ENCODE measurements around the gene IL18BP. TPM values are rescaled to one million over a fixed set of nuclear protein-coding genes. Genes with fewer than 3 reads are reported as not detected.

Gene IL18BP
- total RNA-seq, 1 experiment from 2014 or later = 12.4 TPM

DNA sequence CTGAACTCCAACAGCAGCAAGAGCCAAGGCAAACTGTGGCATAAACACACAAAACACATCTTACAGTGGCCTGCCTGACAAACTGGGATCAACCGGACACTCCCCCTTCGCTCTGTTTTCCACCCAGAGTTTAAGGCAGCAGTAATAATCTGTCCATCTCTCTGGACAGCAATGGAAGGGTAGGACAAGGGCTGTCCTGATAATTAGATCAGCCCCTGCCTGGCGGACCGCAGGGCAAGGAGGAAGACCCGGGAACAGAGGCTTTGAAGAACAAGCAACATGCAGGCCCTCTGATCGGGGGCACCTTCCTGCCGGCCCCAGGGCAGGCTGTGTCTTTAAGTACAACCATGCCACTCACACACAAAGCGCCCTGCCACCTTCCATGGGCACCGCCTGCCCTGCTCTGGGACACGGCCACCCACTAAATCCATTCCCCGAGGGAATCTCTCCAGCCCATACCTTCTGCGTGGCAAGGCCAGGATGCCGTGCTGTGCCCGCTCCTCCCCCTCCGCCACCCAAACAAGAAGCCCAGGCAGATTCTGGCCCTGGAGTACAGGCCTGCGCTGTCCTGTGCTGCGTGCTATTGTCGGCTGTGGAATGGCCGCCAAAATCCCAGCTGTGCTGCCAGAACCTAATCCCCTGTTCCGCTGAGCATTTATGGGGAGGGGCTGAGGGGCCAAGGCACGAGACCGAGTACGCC lies 42.8 kb downstream of the IL18BP start:
- peaks cover 8% of the 10 kb centered on the region for H3K36me3 Mint-ChIP-seq (ENCODE audit: insufficient read depth, unreplicated experiment)
- intact Hi-C loops (cut with micrococcal nuclease; ENCODE audit: unreplicated experiment) = loop anchor here (5.0 kb wide), 1 partner anchor 36 kb away; no protein-coding TSS in a partner anchor

DNA sequence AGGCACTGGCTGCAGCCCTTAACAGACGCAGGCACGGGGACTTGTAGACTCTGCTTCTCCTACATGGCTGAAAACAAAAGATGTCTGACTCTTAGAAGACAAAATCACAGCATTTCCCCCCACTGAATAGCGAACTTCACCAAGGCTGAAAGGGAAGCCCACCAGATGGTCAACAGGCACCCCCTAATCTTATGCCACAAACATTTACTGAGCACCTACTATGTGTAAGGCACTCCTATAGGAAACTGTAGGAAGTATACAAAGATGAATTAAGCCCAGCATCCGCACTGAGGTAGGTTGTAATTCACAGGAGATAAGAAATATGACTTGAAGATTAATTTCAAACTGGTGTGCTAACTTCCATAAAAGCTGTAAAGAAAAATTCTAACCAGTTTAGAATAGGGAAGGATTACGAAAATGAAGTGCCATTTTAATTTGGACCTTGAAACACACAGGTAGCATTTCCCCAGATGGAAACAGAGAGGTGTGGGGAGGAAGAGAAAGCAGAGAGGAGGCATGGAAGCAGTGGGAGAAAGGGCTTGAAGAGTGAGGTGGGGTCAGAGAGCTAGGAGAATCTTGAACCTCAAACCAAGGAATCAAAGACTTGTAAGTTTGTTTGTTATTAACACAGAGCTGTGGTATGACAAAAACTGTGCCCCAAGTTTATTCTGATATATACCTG lies 43.5 kb downstream of the IL18BP start:
- TF ChIP-seq CTCF (IDR thresholded peaks at IDR 0.05; ENCODE audit: unreplicated experiment) = no peak
- DNase-seq = no peak
- CTCF ChIA-PET = no interaction called here
- no peak overlapping the region for H3K4me3 Mint-ChIP-seq (ENCODE audit: low read depth, unreplicated experiment)
- H3K9me3 Mint-ChIP-seq (ENCODE audit: low read depth, unreplicated experiment) = no peaks in the 10 kb centered on the region
- peaks cover 8% of the 10 kb centered on the region for H3K36me3 Mint-ChIP-seq (ENCODE audit: insufficient read depth, unreplicated experiment)
- intact Hi-C loops (cut with micrococcal nuclease; ENCODE audit: unreplicated experiment) = loop anchor here (5.0 kb wide), 1 partner anchor 35 kb away; no protein-coding TSS in a partner anchor
- H3K27me3 Mint-ChIP-seq (ENCODE audit: unreplicated experiment) = no peaks in the 10 kb centered on the region
- H3K27ac Mint-ChIP-seq (ENCODE audit: unreplicated experiment) = no peak overlapping the region
- peaks cover 19% of the 10 kb centered on the region for H3K4me1 Mint-ChIP-seq (ENCODE audit: low read depth, unreplicated experiment)
- BruUV-seq (replicated peaks) = no TSS peak

More for the DNA sequence above, 42.8 kb downstream of the IL18BP start:
- TF ChIP-seq CTCF (IDR thresholded peaks at IDR 0.05; ENCODE audit: unreplicated experiment) = no peak
- peak; percentile 56 for DNase-seq
- H3K4me3 Mint-ChIP-seq (ENCODE audit: low read depth, unreplicated experiment) = no peak overlapping the region
- peaks cover 25% of the 10 kb centered on the region for H3K4me1 Mint-ChIP-seq (ENCODE audit: low read depth, unreplicated experiment)
- no peaks in the 10 kb centered on the region for H3K9me3 Mint-ChIP-seq (ENCODE audit: low read depth, unreplicated experiment)
- CTCF ChIA-PET = interaction anchor here (1.4 to 1.8 kb wide), 2 partner anchors 16 to 25 kb away, joined by 5 to 14 read pairs; no protein-coding TSS in a partner anchor
- no peak overlapping the region for H3K27ac Mint-ChIP-seq (ENCODE audit: unreplicated experiment)
- BruUV-seq (replicated peaks) = no TSS peak
- H3K27me3 Mint-ChIP-seq (ENCODE audit: unreplicated experiment) = no peaks in the 10 kb centered on the region

- H3K27me3 Mint-ChIP-seq (ENCODE audit: unreplicated experiment) = no peaks in the 10 kb centered on the region
- H3K27ac Mint-ChIP-seq (ENCODE audit: unreplicated experiment) = no peak overlapping the region
- CTCF ChIA-PET = no interaction called here
- intact Hi-C loops (cut with micrococcal nuclease; ENCODE audit: unreplicated experiment) = no loop called here
- TF ChIP-seq CTCF (IDR thresholded peaks at IDR 0.05; ENCODE audit: unreplicated experiment) = no peak
- no TSS peak for BruUV-seq (replicated peaks)
- no peak overlapping the region for H3K4me3 Mint-ChIP-seq (ENCODE audit: low read depth, unreplicated experiment)
- DNase-seq = no peak
- no peaks in the 10 kb centered on the region for H3K36me3 Mint-ChIP-seq (ENCODE audit: insufficient read depth, unreplicated experiment)
- H3K4me1 Mint-ChIP-seq (ENCODE audit: low read depth, unreplicated experiment) = peaks cover 19% of the 10 kb centered on the region
- no peaks in the 10 kb centered on the region for H3K9me3 Mint-ChIP-seq (ENCODE audit: low read depth, unreplicated experiment)
These were observed 47.1 kb downstream of the IL18BP start for GRCh38 chr11:72045849-72046248.

DNA sequence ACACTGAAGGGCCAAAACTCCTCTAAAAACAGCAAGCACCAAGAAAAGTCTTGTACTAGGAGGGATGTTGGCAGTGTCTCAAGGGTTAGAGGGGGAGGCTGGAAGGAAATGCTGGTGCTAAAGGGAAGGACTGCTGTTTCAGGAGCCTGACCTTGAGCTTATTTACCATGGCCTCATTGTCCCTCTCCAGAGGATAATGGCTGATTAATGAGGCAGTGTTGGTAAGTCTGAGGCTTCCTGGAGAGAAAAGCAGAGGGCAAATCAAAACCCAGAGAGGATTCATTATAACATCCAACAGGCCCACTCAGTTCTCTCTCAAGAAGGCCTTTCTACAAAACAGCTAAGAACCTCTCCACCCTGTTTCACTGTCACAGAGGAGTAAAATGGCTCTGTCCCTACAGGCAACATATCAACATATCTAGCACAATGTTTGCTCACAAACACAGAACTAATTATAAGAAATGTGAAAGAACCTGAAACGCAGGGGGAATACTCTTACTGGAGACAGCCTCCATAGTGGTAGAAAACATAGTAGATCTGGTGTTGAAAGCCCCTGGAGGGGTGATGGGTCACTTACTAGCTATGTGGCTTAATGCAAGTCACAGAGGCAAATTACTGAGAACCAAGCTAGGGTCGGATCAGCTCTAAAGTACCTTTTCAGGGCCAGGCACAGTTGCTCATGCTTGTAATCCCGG lies 50.2 kb downstream of the IL18BP start:
- no peaks in the 10 kb centered on the region for H3K27me3 Mint-ChIP-seq (ENCODE audit: unreplicated experiment)
- BruUV-seq (replicated peaks) = no TSS peak

More for the DNA sequence above, 50.2 kb downstream of the IL18BP start:
- no peaks in the 10 kb centered on the region for H3K9me3 Mint-ChIP-seq (ENCODE audit: low read depth, unreplicated experiment)
- no peaks in the 10 kb centered on the region for H3K36me3 Mint-ChIP-seq (ENCODE audit: insufficient read depth, unreplicated experiment)
- no peak overlapping the region for H3K27ac Mint-ChIP-seq (ENCODE audit: unreplicated experiment)
- intact Hi-C loops (cut with micrococcal nuclease; ENCODE audit: unreplicated experiment) = no loop called here
- CTCF ChIA-PET = interaction anchor here (0.5 to 0.7 kb wide), 2 partner anchors 120 to 125 kb away, joined by 4 read pairs; no protein-coding TSS in a partner anchor
- TF ChIP-seq CTCF (IDR thresholded peaks at IDR 0.05; ENCODE audit: unreplicated experiment) = no peak
- H3K4me1 Mint-ChIP-seq (ENCODE audit: low read depth, unreplicated experiment) = no peaks in the 10 kb centered on the region
- no peak overlapping the region for H3K4me3 Mint-ChIP-seq (ENCODE audit: low read depth, unreplicated experiment)
- DNase-seq = no peak

Other genes with a start within 250 kb of the IL18BP start
- gene DEFB108B, start 165.7 kb upstream of the IL18BP start, total RNA-seq (2022) = not detected in 2 replicates
- not detected in 2 replicates for gene DEFB131B, start 120.5 kb upstream of the IL18BP start, total RNA-seq (2022)
- gene XNDC1N, start 70.3 kb upstream of the IL18BP start, total RNA-seq (2022) = 18.5 and 20.4 TPM in 2 replicates
- gene RNF121, start 69.9 kb upstream of the IL18BP start, total RNA-seq (2022) = 51.7 and 52.3 TPM in 2 replicates
- gene NUMA1, start 81.6 kb downstream of the IL18BP start, total RNA-seq (2022) = 140 and 146 TPM in 2 replicates
- gene LRRC51, start 81.9 kb downstream of the IL18BP start, total RNA-seq (2022) = 8.5 and 11.0 TPM in 2 replicates
- gene LAMTOR1, start 104.4 kb downstream of the IL18BP start, total RNA-seq (2022) = 67.1 and 73.5 TPM in 2 replicates
- not detected in 2 replicates for gene TOMT, start 107.0 kb downstream of the IL18BP start, total RNA-seq (2022)
- gene ANAPC15, start 113.8 kb downstream of the IL18BP start, total RNA-seq (2022) = 25.8 and 29.4 TPM in 2 replicates
- gene FOLR3, start 136.8 kb downstream of the IL18BP start, total RNA-seq (2022) = not detected in 2 replicates
- 2.6 and 2.7 TPM in 2 replicates for gene FOLR1, start 193.2 kb downstream of the IL18BP start, total RNA-seq (2022)
- not detected in 2 replicates for gene FOLR2, start 217.9 kb downstream of the IL18BP start, total RNA-seq (2022)
- 203 and 221 TPM in 2 replicates for gene INPPL1, start 225.9 kb downstream of the IL18BP start, total RNA-seq (2022)
- not detected in 2 replicates for gene PHOX2A, start 245.3 kb downstream of the IL18BP start, total RNA-seq (2022)

All from Calu3 (cell line).